ENCODE measurements around the gene TTC3.
"Not testable (repeated sequence)": the region's sequence is repeated elsewhere in the genome, so short reads cannot be mapped to it uniquely, and the experiment has no call there.

TTC3 gene, protein sequence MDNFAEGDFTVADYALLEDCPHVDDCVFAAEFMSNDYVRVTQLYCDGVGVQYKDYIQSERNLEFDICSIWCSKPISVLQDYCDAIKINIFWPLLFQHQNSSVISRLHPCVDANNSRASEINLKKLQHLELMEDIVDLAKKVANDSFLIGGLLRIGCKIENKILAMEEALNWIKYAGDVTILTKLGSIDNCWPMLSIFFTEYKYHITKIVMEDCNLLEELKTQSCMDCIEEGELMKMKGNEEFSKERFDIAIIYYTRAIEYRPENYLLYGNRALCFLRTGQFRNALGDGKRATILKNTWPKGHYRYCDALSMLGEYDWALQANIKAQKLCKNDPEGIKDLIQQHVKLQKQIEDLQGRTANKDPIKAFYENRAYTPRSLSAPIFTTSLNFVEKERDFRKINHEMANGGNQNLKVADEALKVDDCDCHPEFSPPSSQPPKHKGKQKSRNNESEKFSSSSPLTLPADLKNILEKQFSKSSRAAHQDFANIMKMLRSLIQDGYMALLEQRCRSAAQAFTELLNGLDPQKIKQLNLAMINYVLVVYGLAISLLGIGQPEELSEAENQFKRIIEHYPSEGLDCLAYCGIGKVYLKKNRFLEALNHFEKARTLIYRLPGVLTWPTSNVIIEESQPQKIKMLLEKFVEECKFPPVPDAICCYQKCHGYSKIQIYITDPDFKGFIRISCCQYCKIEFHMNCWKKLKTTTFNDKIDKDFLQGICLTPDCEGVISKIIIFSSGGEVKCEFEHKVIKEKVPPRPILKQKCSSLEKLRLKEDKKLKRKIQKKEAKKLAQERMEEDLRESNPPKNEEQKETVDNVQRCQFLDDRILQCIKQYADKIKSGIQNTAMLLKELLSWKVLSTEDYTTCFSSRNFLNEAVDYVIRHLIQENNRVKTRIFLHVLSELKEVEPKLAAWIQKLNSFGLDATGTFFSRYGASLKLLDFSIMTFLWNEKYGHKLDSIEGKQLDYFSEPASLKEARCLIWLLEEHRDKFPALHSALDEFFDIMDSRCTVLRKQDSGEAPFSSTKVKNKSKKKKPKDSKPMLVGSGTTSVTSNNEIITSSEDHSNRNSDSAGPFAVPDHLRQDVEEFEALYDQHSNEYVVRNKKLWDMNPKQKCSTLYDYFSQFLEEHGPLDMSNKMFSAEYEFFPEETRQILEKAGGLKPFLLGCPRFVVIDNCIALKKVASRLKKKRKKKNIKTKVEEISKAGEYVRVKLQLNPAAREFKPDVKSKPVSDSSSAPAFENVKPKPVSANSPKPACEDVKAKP (N-terminal part only)

DNA sequence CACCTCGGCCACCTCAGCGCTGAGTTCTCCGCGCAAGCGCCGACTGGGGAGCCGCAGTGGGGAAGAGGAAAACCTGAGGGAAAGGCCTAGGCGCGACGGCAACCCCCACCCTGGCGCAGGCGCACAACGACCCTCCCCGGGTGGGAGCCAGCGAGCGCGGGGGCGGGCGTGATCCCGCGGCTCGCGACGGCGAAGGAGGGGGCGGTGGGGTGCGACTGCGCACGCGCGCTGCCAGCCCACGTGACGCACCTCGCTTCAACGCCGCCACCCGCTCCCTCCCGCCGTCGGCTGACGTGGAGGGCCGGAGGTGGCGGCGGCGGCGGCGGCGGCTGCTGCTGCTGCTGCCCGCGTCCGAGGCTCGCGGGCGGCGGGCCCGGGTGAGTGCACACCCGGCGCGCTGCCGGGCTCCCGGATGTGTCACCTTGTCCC is at the start of gene TTC3, which contains the start of gene PIGP:
TTC3 (plus strand) TSS at position 267 of the 429 bp plus-strand sequence. CDS start 14,004 bp downstream, outside the sequence.
PIGP (minus strand) TSS at position 84 of the 429 bp plus-strand sequence. CDS start 556 bp downstream, outside the sequence.
- peak; percentile 97 for DNase-seq

DNA sequence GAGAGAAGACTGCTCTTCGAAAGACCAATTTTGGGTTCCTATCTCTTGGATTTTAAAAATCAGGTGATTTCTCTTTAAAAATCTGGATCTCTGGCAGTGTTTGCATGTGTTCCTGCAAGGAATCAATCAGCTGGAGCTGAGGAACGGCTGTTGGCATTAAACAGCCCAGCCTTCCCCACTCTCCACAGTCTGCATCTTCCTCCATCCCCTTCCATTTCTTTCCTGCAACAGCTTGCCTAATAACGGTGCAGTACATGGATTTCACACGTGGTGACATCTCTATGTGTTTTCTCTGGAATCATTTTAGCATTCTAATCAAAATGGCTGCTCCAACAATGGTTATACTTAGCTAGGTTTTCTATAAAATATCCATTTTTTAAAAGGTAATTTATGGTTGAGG is 46.6 kb upstream of the TTC3 start:
- no peak for DNase-seq

DNA sequence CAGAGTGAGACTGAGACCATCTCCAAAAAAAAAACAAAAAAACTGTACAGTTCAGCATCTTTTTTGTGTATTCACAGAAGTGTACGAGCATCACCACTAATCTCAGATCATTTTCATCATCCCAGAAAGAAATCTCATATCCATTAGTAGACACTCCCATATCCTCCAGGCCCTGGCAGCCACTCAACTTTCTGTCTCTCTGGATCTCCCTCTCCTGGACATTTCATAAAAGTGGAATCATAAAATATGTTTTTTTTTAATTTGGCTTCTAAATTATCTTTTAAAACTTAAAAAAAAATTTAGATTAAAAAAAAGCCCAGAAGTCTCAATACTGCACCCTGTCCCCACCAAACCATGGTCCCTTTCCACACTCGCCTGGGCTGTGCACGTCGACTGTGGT is 44.5 kb upstream of the TTC3 start:
- DNase-seq: peak; percentile 25

DNA sequence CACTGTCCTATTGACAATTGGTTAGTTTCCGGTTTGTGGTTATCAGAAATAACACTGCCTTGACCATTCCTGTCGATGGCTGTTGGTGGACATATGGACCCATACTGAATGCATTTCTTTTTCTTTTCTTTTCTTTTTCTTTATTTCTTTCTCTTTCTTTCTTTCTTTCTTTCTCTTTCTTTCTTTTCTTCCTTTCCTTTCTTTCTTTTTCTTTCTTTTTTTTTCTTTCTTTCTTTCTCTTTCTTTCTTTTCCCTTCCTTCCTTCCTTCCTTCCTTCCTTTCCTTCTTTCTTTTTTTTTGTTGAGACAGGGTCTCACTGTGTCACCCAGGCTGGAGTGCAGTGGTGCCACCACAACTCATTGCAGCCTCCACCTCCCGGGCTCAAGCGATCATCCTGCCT is 42.2 kb upstream of the TTC3 start:
- DNase-seq: no peak

DNA sequence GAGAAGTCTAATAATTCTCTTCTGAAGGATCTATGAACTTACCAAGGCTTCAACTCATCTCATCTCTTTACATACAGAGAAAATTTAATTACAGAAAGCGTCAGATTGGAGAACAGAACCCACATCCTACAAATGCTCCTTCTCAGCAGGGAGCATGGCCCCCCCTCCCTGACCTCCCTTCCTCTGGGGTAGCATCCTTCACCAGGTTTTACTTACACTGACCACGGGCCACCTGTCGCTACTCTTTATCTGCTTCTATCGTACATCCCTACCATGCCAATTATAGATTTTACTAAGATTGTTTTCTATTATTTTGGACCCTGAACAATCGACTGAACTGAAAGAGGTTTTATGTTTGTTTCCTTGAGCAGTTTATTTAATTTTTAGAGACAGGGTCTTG is 40.8 kb upstream of the TTC3 start:
- DNase-seq: peak; percentile 50

DNA sequence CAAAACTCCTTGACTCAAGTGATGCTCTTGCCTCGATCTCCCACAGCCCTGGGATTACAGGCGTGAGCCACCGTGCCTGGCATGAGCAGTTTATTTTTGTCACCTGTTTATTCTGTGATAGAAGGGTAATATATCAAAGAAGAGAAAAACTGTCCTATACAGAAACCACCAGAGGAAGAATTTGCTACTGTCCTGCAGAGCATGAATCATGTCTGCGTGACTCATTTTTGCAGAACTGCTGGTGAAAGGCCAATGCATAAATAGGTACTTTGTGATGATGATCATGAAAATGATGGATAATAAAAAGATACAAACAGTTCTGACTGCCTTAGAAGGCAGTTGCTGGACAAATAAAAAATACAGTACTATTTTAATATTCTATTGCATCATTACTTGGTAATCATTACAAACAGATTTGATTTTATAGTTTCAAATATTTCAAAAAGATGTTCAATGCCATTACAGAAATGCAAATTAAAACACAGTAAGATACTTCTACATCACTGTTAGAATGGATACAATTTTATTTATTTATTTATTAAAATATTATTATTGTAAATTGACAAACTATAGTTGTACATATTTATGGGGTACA is 40.1 kb upstream of the TTC3 start:
- DNase-seq: no peak

DNA sequence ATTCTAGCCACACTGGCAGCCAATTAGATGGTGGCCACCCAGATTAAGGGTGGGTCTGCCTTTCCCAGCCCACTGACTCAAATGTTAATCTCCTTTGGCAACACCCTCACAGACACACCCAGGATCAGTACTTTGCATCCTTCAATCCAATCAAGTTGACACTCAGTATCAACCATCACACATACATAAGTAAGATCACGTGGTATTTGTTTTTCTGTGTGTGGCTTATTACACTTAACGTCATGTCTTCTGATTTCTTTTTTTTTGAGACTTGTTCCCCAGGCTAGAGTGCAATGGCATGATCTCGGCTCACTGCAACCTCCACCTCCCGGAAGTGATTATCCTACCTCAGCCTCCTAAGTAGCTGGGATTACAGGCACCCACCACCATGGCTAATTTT is 38.7 kb upstream of the TTC3 start:
- DNase-seq: peak; percentile 49

DNA sequence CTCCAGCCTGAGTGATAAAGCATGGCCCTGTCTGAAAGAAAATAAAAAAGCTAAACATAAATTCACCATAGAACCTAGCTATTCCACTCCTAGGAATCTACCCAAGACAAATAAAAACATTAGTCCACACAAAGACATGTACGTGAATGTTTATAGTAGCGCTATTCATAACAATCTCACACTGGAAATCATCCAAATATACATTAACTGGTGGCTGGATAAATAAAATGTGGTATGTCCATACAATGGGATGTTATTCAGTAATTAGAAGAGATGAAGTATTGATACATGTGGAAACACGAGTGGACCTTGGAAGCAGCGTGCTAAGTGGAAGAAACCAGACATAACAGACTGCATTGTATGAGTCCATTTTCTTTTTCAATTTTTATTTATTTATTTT is 36.9 kb upstream of the TTC3 start:
- DNase-seq: no peak

DNA sequence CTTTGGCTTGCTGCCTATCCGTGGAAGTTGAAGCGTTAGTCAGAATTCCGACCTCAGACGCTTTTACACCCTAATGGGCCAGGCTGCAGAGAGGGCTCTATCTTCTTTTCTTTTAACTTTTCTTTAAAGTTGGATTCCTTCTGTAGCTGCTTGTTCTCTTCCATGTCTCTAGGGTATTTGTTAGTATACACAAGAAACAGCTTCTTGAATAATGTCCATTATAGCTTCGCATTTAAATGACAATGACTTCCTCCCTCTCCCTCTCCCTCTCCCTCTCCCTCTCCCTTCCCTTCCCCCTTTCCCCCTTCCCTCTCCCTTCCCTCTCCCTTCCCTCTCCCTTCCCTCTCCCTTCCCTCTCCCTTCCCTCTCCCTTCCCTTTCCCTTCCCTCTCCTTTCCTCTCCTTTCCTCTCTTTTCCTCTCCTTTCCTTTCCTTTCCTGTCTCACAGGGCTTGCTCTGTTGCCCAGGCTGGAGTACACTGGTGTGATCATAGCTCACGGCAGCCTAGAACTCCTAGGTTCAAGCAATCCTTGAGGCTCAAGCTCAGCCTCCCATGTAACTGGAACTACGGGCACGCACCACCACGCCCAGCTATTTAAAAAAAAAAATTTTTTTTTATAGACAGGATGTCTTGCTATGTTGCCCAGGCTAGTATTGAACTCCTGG is 33.5 kb upstream of the TTC3 start:
- no peak for DNase-seq

DNA sequence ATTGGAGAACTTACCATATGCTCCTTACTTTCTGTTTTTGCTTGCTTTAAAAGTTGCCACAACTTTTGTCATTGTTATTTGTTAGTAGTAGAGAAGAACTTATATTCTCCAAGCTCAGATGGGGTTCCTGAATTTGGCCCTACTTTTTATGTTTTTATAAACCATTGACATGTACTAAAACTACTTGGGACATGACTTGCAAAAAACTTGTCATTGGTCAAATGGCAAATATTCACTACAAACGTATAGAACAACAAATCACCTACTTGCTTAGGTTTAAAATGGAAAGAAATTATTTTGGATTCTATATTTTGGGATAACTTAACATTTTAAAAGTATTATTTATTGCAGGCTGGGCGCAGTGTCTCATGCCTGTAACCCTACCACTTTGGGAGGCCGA is 32.8 kb upstream of the TTC3 start:
- DNase-seq: no peak

DNA sequence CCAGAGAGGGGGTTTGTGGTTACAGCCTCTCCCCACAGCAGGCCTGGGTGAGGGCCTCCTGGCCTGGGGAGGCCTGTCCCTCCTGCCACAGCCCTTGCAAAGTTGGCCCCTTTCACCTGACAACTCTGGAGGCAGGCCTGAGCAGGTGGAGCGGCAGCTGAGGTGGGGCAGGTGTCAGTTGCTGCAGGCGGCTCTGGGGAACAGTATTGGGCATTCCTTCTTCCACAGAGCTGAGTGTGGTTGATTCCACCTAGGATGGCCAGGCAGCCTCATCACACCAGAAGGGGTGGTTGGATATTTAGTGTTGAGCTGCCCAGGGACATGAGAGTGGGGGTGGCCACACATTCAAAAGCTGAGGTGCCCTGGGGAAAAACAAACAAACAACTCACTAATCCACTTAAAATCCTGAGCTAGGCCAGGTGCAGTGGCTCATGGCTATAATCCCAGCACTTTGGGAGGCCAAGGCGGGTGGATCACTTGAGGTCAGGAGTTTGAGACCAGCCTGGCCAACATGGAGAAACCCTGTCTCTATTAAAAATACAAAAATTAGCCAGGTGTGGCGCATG is 31.3 kb upstream of the TTC3 start:
- peak; percentile 95 for DNase-seq

DNA sequence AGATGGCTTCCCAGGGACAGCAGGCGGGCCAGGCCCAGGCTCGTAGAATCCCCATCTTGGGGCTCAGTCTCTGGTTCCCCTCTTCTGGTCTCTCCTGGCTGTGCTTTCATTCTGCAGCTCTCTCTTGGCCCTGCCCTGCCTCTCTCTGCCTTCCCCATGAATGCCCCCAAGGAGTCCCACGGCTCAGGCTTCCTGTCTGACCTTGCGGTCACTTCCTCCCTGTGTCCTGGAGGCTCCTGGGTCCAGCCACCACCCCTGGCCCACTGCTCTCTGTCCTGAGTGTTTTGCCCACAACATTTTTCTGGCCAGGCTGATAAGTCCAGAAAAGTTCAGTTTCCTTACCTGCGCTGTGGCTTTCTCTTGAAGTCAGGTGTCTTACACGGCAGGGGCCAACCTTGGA is 29.2 kb upstream of the TTC3 start:
- no peak for DNase-seq

DNA sequence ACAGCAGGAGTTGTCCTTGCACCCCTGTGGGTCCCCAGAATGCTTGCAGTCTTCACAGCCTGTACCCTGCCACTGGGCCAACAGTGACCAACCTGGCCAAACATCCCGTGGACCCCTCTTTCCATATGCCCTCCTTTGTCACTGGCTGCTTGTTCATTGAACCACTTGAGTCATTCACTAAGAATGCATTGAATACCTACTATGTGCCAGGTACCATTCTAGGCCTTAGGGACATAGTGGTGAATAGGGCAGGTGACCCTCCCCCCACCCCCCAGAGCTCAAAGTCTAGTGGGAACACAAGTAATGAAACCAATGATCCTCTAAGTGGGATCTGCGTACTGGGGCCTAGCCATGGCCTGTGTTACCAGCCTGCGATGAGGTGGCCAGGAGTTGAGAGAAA is 28.4 kb upstream of the TTC3 start:
- no peak for DNase-seq

DNA sequence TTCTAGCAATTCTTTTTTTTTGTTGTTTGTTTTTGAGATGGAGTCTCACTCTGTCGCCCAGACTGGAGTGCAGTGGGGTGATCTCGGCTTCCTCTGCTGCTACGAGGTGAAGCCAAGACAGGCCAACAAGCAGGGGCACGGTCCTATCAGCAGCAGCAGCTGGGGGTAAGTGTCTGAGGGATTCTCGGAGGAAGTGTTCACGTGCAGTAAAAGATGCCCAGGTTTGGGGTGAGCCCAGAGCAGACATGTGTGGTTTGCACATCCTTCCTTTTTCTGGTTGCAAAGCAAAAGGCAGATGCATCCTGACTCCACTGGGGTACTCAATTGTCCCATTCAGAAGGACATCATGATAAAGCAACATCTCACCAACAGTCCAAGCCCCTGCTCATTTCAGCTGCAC is 27.9 kb upstream of the TTC3 start:
- no peak for DNase-seq

DNA sequence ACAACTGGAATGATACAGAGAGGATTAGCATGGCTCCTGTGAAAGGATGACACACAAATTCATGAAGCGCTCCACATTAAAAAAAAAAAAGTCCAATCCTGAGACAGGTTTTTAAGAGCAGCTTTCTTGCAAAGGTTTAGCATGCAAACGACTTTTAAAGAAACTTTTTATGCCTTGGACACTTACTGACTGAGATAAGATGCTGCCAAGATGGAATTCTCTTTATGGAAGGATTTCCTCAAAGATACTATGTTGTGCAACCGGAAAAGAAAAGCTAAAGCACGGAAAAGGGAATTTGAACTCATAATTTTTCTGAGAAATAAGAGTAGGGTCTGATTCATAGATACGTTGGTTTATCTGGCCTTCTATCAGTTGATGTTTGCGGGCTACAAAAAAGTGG is 27.5 kb upstream of the TTC3 start:
- no peak for DNase-seq

DNA sequence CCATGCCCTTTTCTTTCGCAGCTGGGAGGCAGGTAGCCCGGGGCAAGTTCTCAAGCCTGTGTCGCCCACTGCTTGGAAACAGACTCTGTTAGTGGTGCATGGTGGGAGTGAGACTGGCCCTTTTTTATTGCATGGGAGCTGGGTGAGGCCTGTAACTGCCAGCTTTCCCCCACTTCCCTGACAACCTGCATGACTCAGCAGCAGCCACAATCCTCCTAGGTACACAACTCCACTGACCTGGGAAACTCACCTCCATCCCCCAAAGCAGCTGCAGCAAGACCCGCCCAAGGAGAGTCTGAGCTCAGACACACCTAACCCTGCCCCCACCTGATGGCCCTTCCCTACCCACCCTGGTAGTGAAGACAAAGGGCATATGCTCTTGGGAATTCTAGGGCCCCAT is 26.0 kb upstream of the TTC3 start:
- DNase-seq: no peak

DNA sequence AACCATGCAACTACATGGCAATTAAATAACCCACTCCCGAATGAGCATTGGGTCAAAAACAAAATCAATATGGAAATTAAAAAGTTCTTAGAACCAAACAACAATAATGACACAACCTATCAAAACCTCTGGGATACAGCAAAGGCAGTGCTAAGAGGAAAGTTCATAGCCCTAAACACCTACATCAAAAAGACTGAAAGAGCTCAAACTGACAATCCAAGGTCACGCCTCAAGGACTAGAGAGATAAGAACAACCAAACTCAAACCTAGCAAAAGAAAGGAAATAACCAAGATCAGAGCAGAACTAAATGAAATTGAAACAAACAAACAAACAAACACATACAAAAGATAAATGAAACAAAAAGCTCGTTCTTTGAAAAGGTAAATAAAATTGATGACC is 23.3 kb upstream of the TTC3 start:
- DNase-seq: not testable (repeated sequence)

DNA sequence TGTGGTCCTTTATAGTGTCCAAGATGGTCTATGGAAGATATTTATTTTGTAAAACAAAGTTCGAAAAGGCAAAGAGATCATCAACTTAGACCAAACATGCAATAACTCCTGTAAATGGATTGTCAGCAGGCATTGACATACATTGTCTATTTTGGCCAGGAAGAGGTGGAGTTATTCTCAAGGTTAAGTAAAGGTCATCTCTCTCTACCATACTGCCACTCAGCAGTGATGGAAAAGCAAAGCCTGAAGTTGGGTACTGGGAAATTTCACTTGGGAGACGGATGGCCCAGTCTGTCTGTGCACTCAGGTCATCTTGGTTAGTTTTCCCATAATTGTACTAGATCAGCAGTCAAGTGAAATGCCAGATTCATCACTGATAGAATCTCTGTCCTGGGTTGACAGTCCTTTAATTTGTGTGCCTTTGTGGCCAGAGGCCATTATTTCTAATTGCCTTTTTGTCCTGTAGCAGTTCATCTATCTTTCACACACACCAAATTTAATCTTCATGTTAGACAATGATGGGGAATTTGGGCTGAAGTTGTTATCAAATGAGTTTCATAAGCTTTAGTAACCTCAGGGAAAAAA is 17.7 kb upstream of the TTC3 start:
- DNase-seq: no peak

DNA sequence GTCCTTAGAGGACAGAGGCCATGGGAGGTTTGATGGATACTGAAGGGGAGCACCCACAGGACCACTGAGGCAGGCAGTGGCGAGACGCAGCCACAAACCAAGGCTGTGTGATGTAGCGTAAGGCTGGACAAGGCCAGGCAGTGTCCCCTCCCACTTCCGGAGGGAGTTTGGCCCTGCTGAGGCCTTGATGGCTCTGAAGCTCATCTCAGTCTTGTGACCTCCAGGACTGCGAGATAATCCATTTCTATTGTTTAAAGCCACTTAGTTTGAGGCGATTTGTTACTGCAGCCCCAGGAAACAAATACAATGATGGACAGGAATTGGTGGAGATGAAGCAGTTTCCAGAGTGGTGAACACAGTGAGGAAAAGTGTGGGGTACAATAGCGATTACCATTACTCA is 15.4 kb upstream of the TTC3 start:
- DNase-seq: peak; percentile 35

DNA sequence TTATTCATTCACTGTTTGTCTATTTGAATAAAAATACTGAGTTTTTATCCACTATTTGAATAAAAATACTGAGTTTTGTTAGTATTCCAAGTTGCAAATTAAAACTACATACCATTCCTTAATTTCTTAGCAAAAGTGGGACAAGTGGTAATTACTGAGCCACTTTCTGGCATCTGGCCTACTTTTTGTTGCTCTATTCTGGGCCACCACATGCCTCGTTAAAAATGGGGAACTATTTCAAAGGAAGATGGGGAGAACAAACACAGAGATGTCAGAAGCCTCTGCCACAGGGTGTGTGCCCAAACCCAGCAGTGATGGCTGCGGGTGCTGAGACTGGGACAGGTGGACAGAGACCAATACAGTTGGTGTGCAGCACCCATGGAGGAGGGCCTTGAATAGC is 14.8 kb upstream of the TTC3 start:
- no peak for DNase-seq

DNA sequence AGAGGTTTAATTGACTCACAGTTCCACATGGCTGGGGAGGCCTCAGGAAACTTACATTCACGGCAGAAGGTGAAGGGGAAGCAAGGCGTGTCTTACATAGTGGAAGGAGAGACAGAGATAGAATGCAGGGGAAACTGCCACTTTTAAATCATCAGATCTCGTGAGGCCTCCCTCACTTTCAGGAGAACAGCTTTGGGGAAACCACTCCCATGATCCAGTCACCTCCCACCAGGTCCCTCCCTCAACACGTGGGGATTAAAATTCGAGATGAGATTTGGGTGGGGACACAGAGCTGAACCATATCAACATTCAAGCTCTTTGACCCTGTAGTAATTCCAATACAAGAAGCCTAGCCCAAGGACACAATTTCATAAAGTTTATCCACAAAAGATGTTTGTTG is 13.9 kb upstream of the TTC3 start:
- no peak for DNase-seq

All from NCI-H82 (cell line).